ENCODE data around the gene SLC24A4. TPM values are rescaled to one million over a fixed set of nuclear protein-coding genes. Genes with fewer than 3 reads are reported as not detected.

Gene SLC24A4
- polyA plus RNA-seq, 1 donor from 2014 or later: 0.17 TPM

DNA sequence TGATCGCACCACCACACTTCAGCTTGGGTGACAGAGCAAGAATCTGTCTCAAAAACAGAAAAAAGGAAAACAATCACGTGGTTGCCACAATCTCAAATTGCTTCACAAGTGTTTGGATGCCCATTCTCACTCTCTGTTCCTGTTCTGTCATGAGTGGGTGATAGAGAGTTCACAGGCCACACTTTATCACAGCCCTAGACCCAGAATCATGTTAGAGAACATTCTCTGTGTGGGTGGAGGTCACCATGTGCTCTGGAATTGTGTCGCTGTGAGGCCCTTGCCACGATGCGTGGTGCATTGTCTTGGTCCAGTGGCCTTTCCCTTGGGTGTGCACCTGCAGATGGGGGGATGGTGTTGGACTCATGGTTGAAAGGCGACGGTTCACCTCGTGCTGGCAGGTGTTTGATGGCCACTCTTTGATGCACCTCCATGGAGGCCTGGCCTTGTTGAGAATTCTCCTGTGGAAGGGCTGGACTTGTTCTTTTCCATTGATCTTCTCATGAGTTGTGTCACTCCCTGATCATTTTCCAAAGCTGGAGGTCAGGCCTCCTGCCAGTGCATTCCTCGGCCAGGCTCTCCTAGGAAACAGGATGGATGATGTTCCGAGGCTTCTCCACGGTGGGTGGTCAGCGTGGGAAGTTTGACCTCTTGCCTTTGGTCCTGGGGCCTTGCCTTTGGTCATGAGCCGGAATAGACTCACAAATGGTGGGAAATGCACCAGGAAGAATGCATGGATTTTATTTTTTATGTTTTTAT lies 91.9 kb downstream of the SLC24A4 start:
- Histone ChIP-seq H3K9me3 (ENCODE audit: low read length) (no peaks in the 10 kb centered on the region), H3K9me2 (ENCODE audit: insufficient read depth, low read length) (no peaks in the 10 kb centered on the region), H3K4me2 (ENCODE audit: low read length) (no peak overlapping the region), H2AFZ (ENCODE audit: low read depth, low read length) (no peak overlapping the region), H3K79me2 (replicated peaks; ENCODE audit: insufficient read depth, low read length) (no peaks in the 10 kb centered on the region), H3K27ac (ENCODE audit: low read length) (no peak overlapping the region), H3K27me3 (ENCODE audit: insufficient read depth, low read depth, low read length) (no peaks in the 10 kb centered on the region), H3K9ac (ENCODE audit: low read length) (no peak overlapping the region), H3F3A (ENCODE audit: insufficient read depth, low read length, poor library complexity, severe bottlenecking) (no peaks in the 10 kb centered on the region), H3K36me3 (ENCODE audit: insufficient read depth, low read length) (no peaks in the 10 kb centered on the region), H3K4me3 (ENCODE audit: low read length) (no peak overlapping the region), H4K20me1 (ENCODE audit: insufficient read depth) (no peaks in the 10 kb centered on the region)
- TF ChIP-seq, protein P1, sequence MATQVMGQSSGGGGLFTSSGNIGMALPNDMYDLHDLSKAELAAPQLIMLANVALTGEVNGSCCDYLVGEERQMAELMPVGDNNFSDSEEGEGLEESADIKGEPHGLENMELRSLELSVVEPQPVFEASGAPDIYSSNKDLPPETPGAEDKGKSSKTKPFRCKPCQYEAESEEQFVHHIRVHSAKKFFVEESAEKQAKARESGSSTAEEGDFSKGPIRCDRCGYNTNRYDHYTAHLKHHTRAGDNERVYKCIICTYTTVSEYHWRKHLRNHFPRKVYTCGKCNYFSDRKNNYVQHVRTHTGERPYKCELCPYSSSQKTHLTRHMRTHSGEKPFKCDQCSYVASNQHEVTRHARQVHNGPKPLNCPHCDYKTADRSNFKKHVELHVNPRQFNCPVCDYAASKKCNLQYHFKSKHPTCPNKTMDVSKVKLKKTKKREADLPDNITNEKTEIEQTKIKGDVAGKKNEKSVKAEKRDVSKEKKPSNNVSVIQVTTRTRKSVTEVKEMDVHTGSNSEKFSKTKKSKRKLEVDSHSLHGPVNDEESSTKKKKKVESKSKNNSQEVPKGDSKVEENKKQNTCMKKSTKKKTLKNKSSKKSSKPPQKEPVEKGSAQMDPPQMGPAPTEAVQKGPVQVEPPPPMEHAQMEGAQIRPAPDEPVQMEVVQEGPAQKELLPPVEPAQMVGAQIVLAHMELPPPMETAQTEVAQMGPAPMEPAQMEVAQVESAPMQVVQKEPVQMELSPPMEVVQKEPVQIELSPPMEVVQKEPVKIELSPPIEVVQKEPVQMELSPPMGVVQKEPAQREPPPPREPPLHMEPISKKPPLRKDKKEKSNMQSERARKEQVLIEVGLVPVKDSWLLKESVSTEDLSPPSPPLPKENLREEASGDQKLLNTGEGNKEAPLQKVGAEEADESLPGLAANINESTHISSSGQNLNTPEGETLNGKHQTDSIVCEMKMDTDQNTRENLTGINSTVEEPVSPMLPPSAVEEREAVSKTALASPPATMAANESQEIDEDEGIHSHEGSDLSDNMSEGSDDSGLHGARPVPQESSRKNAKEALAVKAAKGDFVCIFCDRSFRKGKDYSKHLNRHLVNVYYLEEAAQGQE (IDR thresholded peaks at IDR 0.05; ENCODE audit: borderline replicate concordance): no peak
- TF ChIP-seq TAF1 (IDR thresholded peaks at IDR 0.05; ENCODE audit: low read depth) (no peak), SMC3 (conservative IDR thresholded peaks at IDR 0.05; ENCODE audit: poor library complexity) (no peak), EP300 (conservative IDR thresholded peaks at IDR 0.05; ENCODE audit: poor library complexity, severe bottlenecking) (no peak), POLR2AphosphoS5 (IDR thresholded peaks at IDR 0.05) (no peak)
- TF ChIP-seq, protein P2, sequence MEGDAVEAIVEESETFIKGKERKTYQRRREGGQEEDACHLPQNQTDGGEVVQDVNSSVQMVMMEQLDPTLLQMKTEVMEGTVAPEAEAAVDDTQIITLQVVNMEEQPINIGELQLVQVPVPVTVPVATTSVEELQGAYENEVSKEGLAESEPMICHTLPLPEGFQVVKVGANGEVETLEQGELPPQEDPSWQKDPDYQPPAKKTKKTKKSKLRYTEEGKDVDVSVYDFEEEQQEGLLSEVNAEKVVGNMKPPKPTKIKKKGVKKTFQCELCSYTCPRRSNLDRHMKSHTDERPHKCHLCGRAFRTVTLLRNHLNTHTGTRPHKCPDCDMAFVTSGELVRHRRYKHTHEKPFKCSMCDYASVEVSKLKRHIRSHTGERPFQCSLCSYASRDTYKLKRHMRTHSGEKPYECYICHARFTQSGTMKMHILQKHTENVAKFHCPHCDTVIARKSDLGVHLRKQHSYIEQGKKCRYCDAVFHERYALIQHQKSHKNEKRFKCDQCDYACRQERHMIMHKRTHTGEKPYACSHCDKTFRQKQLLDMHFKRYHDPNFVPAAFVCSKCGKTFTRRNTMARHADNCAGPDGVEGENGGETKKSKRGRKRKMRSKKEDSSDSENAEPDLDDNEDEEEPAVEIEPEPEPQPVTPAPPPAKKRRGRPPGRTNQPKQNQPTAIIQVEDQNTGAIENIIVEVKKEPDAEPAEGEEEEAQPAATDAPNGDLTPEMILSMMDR (IDR thresholded peaks at IDR 0.05; ENCODE audit: poor library complexity, severe bottlenecking): no peak

DNA sequence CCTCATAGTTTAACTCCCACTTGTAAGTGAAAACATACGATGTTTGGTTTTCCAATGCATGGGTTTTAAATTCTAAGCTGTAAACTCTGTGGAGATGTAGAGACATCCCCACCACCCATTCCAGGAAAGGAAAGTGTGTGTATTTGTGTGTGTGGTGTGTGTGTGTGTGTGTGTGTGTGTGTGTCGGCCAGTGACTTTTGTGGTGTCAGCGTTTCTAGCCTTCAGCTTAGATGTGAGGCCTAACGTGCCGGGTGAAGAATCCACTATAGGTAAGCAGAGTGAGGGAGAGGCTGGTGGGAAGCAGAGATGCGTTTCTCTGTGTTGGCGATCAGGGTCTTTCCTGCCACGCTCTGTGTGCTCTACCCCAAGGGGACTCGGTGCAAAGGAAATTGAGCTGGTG lies 93.0 kb downstream of the SLC24A4 start:
- Histone ChIP-seq H3F3A (ENCODE audit: insufficient read depth, low read length, poor library complexity, severe bottlenecking) (no peaks in the 10 kb centered on the region), H3K9ac (ENCODE audit: low read length) (no peak overlapping the region), H4K20me1 (ENCODE audit: insufficient read depth) (no peaks in the 10 kb centered on the region), H3K27me3 (ENCODE audit: insufficient read depth, low read depth, low read length) (no peaks in the 10 kb centered on the region), H3K79me2 (replicated peaks; ENCODE audit: insufficient read depth, low read length) (no peaks in the 10 kb centered on the region), H2AFZ (ENCODE audit: low read depth, low read length) (no peak overlapping the region), H3K9me2 (ENCODE audit: insufficient read depth, low read length) (no peaks in the 10 kb centered on the region), H3K4me2 (ENCODE audit: low read length) (no peak overlapping the region), H3K36me3 (ENCODE audit: insufficient read depth, low read length) (no peaks in the 10 kb centered on the region), H3K4me3 (ENCODE audit: low read length) (no peak overlapping the region), H3K9me3 (ENCODE audit: low read length) (no peaks in the 10 kb centered on the region), H3K27ac (ENCODE audit: low read length) (no peak overlapping the region)
- TF ChIP-seq RAD21 (conservative IDR thresholded peaks at IDR 0.05) (no peak), EZH2 (IDR thresholded peaks at IDR 0.05; ENCODE audit: borderline replicate concordance, insufficient read depth, low read length, poor library complexity, severe bottlenecking) (no peak), TAF1 (IDR thresholded peaks at IDR 0.05; ENCODE audit: low read depth) (no peak), EP300 (conservative IDR thresholded peaks at IDR 0.05; ENCODE audit: poor library complexity, severe bottlenecking) (no peak), SMC3 (conservative IDR thresholded peaks at IDR 0.05; ENCODE audit: poor library complexity) (no peak), POLR2AphosphoS5 (IDR thresholded peaks at IDR 0.05) (no peak), MXI1 (conservative IDR thresholded peaks at IDR 0.05; ENCODE audit: poor library complexity, severe bottlenecking) (no peak)
- TF ChIP-seq, protein P1 (IDR thresholded peaks at IDR 0.05; ENCODE audit: borderline replicate concordance): no peak
- TF ChIP-seq, protein P2 (IDR thresholded peaks at IDR 0.05; ENCODE audit: poor library complexity, severe bottlenecking): no peak

All from neural cell (in vitro differentiated cells).